Muscle of back (tissue), 13 donors: Measurements from ENCODE around the gene CLNK. TPM values are rescaled to one million over a fixed set of nuclear protein-coding genes. Genes with fewer than 3 reads are reported as not detected.

Source experiments
- DNase-seq, 3 donors: peaks; one replicate each; pipeline versions ENCODE4 v3.0.0 to v3.0.0-alpha.2; 2013
- long read RNA-seq, 9 donors: transcript quantifications; one replicate each; lab custom pipeline, GENCODE V29; 2026
- polyA plus RNA-seq, 10 donors: library from polyadenylated mRNA; unstranded; fragments of 120-200 nt; gene quantifications; one replicate each; pipeline ENCODE4 v1.2.1, GENCODE V29; 2013; ENCODE audit not compliant: insufficient read length in 10 of 10

CLNK gene, protein sequence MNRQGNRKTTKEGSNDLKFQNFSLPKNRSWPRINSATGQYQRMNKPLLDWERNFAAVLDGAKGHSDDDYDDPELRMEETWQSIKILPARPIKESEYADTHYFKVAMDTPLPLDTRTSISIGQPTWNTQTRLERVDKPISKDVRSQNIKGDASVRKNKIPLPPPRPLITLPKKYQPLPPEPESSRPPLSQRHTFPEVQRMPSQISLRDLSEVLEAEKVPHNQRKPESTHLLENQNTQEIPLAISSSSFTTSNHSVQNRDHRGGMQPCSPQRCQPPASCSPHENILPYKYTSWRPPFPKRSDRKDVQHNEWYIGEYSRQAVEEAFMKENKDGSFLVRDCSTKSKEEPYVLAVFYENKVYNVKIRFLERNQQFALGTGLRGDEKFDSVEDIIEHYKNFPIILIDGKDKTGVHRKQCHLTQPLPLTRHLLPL
- polyA plus RNA-seq = under 1 TPM; 0.11 to 0.43 (median 0.19) TPM
- long read RNA-seq, donor 1 = 0 reads
- long read RNA-seq, donor 2 = 0 reads
- long read RNA-seq, donor 3 = 0 reads
- long read RNA-seq, donor 4 = 0 reads
- long read RNA-seq, donor 5 = 0 reads
- long read RNA-seq, donor 6 = 0 reads
- long read RNA-seq, donor 7 = 0 reads
- long read RNA-seq, donor 8 = 0 reads
- long read RNA-seq, donor 9 = 0 reads

DNA sequence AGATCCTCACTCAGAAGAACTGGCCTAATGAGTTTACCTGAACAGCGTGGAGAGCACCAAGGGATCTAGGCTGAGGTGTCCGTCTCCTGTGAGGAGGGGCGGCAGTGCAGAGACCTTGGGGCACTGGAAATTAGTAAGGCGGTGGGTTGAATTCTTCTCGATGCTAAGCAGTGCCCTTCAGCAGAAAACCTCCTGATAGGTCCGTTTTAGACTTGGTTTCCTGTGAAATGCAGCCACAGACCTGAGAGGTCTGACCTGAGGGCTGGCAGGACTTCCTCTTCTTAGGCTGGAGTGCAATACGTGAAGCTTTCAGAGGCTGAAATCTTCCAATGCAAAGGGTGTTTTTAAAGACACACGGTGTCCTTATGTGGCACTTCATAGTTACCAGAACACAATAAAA is at the start of gene CLNK:
TSS of gene CLNK (minus strand) at position 138 of the 400 bp plus-strand sequence. CDS start 16,899 bp downstream, outside the sequence.
- DNase-seq = no peak

DNA sequence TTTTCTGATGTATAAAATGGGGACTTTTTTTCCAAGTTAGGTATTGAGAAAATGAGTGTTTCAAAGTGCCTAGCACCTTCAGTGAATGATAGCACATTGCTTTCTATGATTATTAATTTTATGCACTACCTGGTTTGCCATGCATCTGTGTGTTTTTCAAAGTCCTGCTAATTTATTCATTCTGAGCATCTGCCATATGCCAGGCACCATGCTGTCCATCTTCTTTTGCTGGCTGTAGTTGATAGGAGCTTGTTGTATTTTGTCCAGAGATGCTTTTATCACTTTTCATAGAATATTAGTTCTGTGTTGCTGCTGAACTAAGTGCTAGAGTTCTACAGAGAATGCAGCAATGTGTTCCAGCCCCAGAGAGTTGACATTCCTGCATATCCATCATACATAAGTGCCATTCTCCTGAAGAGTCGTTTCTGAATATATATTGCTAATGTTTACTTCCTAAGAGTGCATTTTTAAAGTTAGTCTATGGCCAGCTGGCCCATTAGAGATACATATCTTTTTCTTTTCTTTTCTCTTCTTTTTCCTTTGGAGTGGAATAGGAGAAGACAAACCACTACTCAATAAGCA is 49.0 kb upstream of the CLNK start:
- no peak for DNase-seq

DNA sequence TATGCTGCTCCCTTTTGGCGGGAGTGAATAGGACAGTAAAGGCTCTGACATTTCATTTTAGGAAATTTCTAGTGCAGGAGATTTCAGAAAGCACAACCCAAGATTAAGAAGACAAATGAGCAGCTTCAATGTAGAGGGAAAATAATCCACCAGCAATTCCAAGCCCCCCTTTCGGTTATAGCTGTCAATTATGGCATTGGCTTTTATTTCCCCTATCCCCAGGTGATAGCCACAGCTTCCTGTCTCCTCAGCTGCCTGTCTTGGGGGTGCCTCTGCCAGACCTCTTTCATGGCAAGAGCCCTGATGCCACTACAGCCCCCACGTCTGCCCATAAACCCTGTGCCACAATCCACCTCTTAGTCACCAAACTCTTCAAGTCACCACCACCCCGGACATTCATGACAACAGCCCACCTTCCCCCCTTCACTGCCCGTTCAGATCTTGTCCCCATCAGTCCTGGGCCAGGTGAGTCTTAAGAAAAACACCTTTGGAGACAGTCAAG is 48.4 kb upstream of the CLNK start:
- no peak for DNase-seq

DNA sequence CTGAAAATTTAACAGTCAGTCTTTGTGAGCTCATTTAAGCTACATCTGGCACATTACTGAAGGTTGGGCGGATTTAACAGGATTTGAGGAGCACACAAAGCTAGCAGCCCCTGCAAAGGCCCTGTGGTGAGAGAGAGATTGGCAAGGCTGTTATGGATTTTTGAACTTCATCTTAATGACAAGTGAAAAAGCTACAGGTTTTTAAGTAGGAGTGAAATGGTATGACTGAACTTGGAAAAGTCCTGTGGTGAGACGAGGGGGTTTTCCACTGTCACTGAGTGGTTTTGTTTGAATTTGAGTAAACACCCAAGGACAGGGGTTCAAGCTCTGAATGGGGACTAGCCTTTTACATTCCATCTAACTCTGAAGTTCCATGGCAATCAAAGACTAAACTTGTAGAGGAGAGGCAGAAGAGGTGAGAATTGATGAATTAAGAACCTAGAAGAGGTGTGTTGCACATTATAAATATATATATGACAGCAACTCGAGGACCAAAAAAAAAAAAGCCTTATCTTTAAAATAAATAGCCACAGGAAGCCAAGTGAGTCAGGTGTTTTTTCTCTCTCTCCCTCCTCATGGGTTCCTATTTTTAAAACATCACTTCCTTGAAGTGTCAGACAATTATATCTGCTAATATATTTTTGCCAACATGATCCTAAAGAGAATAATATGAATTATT is 47.8 kb upstream of the CLNK start:
- no peak for DNase-seq

DNA sequence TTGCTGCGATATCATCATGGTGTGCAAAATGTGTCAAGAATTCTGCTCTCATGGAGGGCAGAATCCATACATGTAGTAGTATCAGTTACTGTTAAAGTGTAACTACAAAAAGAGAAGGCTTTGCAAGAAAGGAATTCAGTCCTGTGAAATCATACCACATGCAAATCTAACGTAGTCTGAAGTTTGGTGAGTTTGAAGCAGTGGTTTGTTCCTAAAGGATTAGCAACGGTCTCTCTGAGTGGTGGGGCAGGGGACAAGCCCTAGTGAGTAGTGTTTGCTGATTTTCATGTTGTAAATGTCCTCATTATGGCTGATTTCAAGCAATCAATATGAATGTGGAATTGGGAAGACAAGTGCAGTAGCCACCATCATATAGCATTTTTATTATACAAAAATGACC is 47.1 kb upstream of the CLNK start:
- no peak for DNase-seq

DNA sequence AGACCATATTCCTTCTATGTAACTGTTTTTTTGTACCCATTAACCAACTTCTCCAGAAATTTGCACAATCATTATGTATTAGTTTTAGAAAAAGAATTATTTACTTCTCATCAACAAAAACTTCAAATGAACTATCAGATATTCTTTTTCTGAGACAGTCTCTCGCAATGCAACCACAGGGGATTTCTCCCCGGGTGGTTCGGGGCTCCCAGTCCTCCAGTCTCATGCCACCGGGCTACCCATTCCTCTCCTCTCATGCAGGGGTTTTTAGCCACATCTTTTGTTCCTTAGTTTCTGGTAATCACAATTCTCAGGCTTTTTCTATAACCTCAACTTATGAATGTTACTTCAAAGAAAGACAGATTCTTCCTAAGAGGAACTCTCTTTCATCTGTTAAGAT is 46.6 kb upstream of the CLNK start:
- no peak for DNase-seq

DNA sequence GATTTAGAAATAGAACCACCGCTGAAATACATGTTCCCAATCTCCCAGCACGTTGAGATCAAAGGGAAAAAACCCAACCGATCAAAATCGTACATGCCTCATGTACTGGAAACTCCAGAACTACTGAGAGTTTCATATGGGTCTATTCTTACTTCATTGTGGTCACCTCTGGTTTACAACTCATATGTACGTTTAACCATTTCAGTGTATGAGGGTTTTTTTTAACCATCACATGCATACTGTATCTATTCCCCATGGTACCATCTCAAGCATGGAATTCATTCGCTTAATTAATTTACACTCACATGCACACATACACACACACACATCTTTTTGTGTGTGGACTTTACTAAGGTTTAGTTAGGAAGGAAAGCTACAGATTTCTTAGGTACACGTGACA is 46.0 kb upstream of the CLNK start:
- no peak for DNase-seq

DNA sequence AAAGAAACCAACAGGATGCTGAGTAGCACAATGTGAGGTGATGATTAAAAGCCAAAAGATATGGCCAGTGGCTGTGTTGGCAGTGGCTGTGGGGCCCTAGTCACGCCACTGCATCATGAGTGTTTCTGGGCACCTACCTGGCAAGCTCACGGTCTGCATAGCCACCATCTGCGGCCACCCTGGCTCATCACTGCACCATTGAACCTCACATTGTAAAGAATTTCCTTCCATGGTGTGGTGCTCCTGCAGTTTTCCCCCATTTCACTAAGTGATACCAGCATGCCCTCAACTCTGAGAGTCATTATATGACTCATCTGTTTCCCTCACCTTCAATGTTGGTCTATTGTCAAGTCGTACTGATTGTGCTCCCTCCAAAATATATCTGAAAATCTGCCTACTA is 45.5 kb upstream of the CLNK start:
- DNase-seq = no peak

DNA sequence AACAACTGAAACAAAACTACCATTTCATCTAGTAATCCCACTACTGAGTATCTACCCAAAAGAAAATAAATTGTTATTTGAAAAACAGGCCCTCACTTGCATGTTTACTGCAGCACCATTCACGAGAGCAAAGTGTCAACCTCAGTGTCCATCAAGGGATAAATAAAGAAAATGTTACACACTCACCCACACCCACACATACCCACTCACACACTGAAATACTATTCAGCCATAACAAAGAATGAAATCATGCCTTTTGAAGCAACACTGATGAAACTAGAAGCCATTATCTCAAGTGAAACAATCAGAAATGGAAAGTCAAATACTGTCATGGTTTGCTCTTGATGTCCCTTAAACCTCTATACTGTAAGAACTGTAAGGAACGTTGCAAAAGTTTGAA is 44.8 kb upstream of the CLNK start:
- no peak for DNase-seq

DNA sequence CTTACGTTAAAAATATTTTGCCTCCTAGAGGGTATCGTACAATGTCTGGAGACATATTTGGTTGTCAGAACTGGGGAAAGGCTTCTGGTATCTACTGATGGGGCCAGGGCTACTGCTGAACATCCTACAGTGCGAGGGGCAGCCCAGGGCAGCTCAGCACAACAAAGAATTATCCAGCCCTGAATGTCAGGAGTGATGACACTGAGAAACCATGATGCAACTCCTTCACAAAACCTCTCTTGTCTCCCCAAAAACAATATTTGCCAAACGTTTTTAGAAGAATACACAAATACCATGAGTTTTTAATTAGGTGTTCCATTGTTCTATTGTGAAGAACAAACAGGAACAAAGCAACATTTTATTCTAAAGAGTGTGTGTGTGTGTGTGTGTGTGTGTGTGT is 43.4 kb upstream of the CLNK start:
- DNase-seq = no peak

DNA sequence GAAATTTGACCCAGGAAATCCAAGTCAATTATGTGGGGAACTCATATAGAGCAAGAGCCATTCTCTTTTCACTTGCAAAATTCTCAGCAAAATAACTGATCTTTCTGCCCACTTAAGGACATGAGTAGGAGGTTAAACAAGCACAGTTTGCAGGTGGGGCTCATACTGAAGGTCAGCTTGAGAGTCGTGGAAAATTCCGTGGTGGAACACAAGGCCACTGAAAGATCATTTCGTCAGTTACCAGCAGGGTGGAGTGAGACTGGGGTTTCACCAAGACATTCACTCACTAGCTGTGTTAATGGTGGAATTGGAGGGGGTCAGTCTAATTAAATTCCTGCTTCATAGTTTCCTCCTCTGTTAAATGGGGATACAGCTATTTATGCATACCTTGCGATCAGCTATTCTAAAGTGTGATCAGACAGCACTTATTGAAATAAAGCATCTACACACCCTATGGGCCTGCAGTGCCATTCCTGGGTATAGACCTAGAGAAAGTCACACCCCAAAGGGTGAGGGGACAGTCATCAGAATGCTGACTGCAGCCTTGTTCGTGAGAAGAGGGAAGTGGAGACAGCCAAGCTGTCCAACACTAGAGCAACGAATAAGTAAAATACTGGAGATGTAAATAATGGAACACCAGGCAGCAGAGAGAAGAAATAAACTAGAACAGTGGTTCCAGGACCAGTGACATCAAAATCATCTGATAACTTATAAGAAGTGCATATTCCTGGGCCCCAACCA is 42.7 kb upstream of the CLNK start:
- no peak for DNase-seq

DNA sequence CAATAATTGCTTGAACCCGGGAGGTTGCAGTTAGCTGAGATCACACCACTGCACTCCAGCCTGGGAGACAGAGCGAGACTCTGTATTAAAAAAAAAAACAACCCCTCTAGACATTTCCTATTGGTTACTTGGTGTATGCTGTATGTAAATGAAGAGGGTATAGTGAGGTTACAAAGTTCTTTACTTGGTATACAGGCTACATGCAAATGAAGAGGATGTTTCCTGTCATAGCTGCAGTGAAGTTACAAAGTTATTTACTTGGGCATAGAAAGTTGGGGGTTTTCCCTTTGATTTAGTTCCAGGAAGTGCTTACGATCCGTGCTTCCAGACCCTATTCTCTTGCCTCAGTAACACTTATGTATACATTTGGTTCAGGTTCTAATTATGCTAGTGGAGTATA is 38.4 kb upstream of the CLNK start:
- DNase-seq = no peak

DNA sequence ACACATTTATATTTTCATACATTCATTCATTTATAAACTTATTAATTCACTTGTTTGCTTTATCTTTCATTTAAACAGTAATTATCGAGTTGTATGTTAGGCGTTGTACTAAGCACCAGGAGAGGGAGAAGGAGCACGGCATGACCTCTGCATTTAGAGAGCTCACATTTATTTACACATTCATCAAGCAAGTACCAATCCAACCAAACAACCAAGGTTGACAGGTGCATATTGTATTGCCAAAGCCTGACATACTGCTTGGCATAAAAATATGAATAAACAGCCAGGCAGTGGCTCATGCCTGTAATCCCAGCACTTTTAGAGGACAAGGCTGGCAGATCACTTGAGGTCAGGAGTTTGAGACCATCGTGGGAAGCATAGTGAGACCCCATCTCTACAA is 37.0 kb upstream of the CLNK start:
- no peak for DNase-seq

DNA sequence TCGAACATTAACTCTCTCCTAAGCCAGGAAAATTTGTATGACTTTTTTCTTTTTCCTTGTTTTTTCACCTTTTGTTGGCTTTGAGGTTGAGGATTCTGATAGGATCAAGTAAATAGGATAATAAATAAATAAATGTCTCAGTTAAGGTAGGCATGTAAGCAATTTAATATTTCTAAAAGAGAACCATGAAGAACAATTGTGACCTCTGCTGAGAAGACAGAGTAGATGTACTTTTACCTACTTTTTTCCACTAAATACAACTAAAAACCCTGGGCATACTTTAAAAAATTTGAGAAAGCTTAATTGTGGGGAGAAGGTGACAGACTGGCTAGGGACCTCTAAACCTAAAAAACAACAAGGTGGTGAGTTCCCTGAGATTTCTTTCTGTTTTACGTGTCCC is 31.6 kb upstream of the CLNK start:
- no peak for DNase-seq

DNA sequence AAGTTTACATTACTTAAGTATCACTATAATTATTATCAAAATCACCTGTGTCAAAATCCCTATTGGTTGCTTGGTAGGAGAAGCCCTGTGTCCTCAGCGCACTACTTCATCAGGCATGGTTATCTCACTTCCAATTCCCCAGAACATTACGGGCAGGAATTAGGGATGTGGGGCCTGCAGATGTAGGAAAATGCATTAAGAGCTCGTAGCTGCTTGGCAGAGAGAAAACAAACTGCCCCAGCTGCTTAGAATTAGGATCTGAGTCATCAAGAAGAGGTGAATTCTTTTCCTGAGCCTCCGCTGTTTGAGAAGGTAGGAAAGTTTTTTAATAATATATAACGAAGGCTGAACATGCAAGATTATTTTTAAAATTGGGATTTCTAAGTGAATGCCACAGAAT is 31.1 kb upstream of the CLNK start:
- DNase-seq = peak; percentile 16 to 53 (median 39)

DNA sequence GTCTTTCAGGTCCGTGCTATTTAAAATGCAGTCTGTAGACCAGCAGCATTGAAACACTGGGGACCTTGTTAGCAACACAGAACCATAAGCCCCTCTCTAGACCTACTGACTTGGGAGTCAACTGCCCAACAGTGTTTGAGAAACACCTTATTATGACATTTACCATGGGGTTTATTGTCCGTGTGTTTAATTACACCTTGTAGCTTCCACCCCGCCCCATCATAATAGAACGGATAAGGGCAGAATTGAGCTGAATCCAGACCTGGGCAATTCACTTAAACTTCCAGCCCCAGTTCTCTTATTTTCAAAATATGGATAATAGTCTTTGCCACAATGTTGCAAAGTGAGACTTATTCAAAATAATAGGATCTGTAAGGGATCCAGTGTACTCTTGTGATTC is 30.6 kb upstream of the CLNK start:
- no peak for DNase-seq

DNA sequence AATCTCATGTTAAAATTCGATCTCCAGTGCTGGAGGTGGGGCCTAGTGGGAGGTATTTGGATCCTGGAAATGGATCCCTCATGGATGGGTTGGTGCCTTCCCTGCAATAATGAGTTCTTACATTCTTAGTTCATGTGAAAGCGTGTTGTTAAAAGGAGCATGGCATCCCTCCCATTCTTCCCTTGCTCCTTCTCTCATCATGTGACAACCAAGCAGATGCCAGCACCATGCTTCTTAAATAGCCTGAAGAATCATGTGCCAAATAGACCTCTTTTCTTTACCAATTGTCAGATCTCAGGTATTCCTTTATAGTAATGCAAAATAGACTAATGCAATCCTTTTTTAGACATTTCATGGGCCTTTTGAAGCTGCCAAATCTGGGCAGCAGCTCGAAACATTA is 29.0 kb upstream of the CLNK start:
- DNase-seq = no peak

DNA sequence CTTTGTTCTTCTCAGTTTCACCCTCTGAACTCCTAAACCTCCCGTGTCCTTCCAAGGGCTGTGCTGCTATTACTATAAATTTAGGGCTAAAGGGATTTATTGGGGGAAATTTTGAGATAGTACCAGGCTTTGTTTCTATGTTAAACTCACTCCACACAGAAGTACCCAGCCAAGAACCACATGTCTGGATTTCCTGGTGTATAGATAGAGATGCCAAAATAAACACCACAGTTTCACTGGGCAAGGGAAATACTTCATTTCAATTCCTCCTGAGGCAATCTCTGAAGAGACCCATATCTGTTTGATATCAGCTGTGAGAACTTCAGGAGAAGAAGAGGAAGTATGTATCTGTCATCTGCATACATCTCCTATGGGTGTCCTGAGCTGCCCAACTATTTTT is 21.7 kb upstream of the CLNK start:
- no peak for DNase-seq

DNA sequence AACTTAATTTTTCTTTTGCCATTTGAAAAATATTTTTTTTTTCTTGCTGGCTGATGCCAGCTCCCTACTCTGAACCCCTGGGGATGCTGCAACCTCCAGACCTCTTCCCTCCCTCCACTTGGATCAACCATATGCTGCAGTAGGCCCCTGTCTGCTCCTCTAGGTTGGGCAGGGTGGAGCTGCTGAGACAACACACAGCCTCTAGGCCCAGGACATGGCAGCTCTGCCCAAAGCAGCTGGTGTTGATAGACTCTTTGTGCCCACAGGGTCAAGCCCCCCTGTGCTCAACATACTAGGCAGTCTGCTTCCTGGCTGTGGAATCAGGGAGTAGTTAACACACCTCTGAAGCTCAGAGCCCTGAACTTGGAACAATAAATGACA is 19.9 kb upstream of the CLNK start:
- DNase-seq = no peak

DNA sequence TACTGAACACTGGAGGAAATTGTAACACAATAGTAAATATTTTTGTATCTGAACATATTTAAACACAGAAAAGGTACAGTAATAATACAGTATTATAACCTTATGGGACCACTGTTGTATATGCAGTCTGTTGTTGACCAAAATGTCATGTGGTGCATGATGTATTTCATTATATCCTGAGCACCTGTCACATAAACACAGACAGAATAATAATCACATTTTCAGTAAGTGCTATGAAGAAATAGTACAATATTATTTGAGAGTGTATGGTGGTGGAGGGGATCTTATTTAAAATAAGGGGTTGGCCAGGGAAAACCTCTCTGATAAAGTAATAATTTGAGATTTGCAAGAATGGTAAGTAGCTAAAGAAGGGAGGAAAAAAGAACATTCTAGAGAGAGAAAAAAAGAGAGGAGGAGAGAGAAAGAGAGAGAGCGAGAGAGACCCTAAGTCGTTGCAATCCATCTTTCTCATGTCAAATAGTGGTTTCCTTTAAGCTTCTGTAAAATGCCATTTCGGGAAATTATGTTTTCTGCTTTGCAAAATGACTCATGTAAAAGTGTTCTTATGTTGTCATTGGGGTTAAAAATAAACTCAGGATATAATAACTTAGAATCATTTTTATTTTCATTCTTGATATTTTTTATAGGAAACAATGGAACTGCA is 19.3 kb upstream of the CLNK start:
- DNase-seq = peak in 1 of 3 donors; percentile 9

DNA sequence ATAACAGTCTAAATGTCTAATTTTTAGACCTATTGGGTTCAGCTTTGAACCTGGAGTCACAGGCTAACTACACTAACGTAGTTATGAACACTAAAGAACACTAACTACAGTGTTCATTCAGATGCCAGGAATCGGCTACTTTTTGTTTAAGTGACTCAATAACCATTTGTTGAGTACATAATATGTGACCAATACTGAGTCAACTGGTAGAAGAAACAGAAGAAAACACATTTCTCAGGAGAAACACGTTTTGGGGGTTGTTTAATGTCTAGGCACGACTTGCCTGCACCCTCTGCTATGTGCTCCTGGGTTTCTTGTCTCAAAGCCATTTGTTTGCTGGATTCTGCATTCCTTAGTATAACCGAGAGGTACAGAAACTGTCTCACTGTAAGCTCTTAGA is 18.6 kb upstream of the CLNK start:
- peak in 1 of 3 donors; percentile 8 for DNase-seq
